Dermis blood vessel endothelial cell (primary cell): ENCODE results near the gene SYT6. TPM values are rescaled to one million over a fixed set of nuclear protein-coding genes. Genes with fewer than 3 reads are reported as not detected.
"Not testable (repeated sequence)": the region's sequence is repeated elsewhere in the genome, so short reads cannot be mapped to it uniquely, and the experiment has no call there.

Experiments used
- DNase-seq: peaks from one replicate; pipeline ENCODE4 v3.0.0; 2010
- total RNA-seq: library from RNA; depleted of rRNA; stranded (reverse); fragments of >200 nt; gene quantifications from 2 replicates; pipeline ENCODE4 v1.2.3, GENCODE V29; 2014

Gene SYT6
- total RNA-seq, 1 donor from 2014 or later: not detected

DNA sequence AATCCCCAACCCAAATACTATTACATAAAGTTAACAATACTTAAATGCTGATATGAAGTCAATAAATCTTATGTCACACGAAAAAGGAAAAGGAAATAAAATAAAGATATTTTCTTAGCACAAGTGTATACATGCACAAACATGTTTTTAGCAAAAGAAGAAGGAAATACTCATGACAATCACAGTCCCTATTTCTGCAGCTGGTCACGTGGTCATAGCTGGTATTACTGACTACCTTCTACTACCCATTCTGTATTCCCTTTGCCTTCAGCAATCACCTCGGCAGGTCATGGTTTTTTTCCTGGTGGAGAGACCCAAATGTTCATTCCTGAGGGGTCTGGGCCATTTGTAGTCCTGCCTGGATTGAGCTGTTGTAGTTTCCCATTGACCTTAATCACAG, 88.0 kb downstream of the SYT6 start:
- not testable (repeated sequence) for DNase-seq

DNA sequence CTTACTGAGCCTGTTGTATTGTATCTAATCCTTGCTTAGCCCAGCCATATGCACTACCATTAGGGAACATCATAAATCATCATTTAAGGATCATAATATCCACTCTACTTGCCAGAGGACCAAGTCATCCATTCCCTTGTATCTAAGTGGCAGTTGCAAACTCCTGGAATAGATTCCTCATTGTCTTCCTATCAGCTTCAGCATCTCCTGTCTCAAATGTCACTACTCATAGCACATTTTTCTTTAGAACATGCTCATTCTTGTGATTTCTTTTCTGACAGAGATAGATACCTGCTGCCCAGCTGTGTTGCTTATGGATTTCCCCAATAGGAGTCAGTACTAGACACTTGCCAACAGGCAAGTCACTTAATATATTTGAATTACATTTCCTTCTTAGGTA, 90.1 kb downstream of the SYT6 start:
- DNase-seq: no peak

DNA sequence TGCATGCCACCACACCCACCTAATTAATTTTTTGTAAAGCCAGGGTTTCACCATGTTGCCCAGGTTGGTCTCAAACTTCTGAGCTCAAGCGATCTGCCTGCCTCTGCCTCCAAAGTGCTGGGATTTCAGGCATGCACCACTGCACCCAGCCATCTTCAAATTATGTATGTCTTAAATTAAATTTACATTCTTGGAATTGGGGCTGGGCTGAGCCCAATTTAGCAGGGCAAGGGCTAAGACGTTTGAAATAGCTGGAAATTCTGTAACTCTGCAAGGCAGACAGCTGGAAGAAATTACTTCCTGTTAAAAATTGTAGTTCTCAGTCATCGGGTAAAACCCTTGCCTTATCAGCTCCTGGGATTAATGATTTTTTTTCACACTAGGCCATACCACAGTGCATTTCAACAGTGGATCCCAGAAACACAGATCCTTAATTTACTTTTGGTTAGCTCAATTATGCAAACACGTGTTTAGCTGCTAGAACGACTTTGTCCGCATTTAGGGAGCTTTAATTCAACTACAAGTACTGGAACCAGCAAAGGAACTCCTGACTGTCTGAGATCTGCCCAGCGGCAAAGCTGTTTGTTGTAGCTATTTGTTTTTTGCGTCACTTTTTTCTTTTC, 91.1 kb downstream of the SYT6 start:
- DNase-seq: no peak

DNA sequence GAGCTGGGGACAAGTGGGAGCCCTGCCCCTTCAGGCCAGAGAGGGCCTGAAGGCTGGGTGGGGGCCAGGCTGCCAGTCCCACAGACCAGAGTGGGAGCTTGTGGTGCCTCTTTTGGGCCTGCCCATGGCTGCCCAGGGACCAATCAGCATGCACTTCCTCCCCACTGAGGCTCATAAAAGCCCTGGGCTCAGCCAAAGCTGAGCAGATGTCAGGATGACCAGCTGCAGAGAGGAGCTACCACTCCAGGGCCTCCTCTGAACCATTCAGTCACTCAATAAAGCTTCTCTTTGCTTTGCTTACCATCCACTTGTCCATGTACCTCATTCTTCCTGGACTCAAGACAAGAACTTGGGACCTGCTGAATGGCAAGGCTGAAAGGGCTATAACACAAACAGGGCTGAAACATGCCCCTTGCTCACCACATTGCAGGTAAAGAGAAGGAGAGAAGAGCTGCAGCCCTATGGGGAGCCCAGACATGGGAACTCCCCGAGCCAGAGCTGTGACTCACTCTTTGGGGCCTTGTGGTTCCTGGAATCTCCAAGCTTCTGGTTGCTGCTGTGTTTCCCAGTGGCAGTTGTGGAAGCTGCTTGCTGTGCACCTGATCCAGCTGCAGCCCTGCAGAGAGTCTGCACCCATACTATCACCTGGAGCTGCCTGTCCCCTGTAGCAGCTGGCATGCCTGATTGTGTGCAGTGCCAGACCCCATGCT, 92.4 kb downstream of the SYT6 start:
- DNase-seq: no peak

DNA sequence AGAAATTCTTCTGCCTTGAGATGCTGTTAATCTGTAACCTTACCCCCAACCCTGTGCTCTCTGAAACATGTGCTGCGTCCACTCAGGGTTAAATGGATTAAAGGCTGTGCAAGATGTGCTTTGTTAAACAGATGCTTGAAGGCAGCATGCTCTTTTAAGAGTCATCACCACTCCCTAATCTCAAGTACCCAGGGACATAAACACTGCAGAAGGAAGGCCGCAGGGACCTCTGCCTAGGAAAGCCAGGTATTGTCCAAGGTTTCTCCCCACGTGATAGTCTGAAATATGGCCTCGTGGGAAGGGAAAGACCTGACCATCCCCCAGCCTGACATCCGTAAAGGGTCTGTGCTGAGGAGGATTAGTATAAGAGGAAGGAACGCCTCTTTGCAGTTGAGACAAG, 95.4 kb downstream of the SYT6 start:
- not testable (repeated sequence) for DNase-seq

DNA sequence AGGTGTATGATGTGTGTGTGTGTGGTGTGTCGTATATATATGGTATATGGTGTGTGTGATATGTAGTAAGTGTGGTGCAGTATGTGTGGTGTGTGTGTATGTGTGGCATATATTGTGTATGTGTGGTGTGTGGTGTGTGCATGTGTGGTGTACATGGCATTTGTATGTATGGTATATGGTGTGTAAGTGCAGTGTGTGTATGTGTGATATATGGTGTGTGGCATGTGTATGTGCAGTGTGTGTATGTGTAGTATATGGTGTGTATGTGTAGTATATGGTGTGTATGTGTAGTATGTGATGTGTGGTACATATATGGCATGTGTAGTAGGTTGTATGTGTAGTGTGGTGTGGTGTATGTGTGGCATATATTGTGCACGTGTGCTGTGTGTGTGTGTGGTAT, 99.5 kb downstream of the SYT6 start:
- no peak for DNase-seq

DNA sequence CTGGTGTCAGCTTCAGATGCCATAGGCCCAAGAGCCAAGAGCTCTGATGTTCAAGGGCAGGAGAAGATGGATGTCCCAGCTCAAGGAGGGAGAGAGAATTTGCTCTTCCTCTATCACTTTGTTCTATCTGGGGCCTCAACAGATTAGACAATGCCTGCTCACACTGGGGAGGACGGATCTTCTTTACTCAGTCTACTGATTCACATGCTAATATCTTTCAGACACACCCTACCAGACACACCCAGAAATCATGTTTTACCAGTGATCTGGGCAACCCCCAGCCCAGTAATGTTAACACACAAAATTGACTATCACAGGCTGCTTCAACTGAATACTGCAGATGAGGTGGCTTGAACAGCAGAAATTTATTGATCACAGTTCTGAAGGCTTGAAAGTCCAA, 105.4 kb downstream of the SYT6 start:
- no peak for DNase-seq

DNA sequence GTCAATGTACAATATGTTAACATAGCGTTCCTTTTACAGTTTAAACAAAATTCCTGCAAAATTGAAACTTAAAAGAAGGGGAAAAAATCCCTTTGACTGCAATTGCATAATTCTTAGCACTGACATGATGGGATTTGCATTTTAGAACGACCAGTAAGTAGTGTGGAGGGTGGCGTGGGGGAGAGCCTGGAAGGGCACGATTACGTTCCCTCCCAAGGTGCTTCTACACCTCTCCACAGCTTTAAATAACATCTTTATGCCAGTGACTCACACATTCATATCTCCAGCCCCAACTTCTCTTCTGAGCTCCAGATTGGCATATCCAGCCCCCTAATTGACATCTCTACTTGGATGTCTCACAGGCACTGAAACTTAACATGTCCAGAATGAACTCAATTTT, 110.1 kb downstream of the SYT6 start:
- DNase-seq: no peak

DNA sequence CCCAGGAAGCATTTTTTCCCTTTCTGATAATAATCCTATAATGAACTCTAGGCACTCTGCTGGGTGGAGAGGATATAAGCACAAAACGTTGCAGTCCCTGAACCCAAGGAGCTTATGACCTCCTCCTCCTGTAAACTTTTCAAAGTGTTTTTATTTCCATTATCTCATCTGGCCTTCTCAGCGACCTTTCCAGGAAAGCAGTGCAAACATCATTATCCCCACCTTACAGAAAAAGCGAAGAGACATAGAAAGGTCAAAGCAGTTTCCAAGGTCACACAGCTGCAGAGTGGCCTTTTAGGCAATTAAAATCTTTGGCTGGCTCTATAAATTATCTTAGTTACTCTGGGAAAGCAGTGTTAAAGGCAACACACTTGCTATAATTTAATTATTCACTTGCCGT, 110.6 kb downstream of the SYT6 start:
- no peak for DNase-seq

DNA sequence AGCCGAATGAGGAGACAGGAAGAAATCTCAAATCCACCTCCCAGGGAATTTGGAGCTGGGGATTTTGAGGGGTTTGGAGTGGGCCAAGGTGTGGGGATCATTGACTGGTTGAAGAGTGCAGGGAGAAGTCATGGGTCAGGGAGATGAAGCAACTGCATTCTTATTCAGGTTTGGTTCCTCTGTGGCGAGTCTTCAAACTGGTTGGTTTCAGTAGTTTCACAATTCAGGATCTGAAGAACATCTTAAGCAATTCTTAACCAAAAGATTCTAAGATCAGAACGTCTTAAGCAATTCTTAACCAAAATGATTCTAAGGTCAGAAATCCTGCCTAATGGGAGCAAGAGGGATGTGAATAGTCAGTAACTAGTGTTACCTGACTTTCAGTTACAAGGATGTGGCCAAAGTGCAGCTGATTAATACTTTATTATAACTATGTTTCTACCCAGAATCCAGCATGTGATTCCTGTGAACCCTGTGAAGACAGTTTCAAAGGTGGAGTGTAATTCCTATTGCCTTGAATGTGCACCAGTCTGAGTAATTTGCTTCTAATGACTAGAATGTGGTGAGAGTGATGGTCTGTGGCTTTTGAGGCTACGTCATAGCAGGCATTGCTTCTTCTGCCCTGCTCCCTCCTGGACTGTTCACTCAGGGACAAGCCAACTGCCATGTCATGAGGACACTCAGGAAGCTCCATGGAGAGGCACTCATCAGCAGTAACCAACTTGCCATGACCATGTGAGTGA, 113.2 kb downstream of the SYT6 start:
- DNase-seq: no peak

Other genes with a start within 250 kb of the SYT6 start
- 26.7 and 38.3 TPM in 2 replicates for gene AP4B1, start 249.1 kb downstream of the SYT6 start, total RNA-seq
- gene DCLRE1B, start 248.5 kb downstream of the SYT6 start, total RNA-seq: 2.4 and 3.3 TPM in 2 replicates
- gene HIPK1, start 224.5 kb downstream of the SYT6 start, total RNA-seq: 36.8 and 50.4 TPM in 2 replicates
- 7.3 and 21.5 TPM in 2 replicates for gene OLFML3, start 174.4 kb downstream of the SYT6 start, total RNA-seq